ENCODE measurements around the gene SEZ6.

- TF ChIP-seq, protein P1, sequence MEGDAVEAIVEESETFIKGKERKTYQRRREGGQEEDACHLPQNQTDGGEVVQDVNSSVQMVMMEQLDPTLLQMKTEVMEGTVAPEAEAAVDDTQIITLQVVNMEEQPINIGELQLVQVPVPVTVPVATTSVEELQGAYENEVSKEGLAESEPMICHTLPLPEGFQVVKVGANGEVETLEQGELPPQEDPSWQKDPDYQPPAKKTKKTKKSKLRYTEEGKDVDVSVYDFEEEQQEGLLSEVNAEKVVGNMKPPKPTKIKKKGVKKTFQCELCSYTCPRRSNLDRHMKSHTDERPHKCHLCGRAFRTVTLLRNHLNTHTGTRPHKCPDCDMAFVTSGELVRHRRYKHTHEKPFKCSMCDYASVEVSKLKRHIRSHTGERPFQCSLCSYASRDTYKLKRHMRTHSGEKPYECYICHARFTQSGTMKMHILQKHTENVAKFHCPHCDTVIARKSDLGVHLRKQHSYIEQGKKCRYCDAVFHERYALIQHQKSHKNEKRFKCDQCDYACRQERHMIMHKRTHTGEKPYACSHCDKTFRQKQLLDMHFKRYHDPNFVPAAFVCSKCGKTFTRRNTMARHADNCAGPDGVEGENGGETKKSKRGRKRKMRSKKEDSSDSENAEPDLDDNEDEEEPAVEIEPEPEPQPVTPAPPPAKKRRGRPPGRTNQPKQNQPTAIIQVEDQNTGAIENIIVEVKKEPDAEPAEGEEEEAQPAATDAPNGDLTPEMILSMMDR (IDR thresholded peaks at IDR 0.05), result no peak
- TF ChIP-seq EP300 (IDR thresholded peaks at IDR 0.05) (no peak), POLR2A (IDR thresholded peaks at IDR 0.05) (no peak), POLR2AphosphoS5 (IDR thresholded peaks at IDR 0.05) (no peak)
Observed at GRCh38 chr17:28949185-28950016, 56.4 kb downstream of the SEZ6 start.

All from stomach (tissue), 4 donors.